Right lobe of liver (tissue), 6 donors: Measurements from ENCODE around the gene KIR2DL1. TPM values are rescaled to one million over a fixed set of nuclear protein-coding genes. Genes with fewer than 3 reads are reported as not detected.

ENCODE experiments used
- ATAC-seq, 4 donors: fragments of 200-7000 bp; cut with Tn5 transposase; one replicate each; pipeline ENCODE4 v1.9.1; 2020; ENCODE audit warnings: mild to moderate bottlenecking in 4 of 4, moderate library complexity in 4 of 4
- DNase-seq, 3 donors: peaks; one replicate each; pipeline ENCODE4 v3.0.0-alpha.2; 2020
- H3K27ac ChIP-seq, 3 donors: fragments of 200-600 bp; one replicate each; pipeline ENCODE4 v1.8.0; 2022
- H3K27me3 ChIP-seq, 2 donors: fragments of 200-600 bp; one replicate each; pipeline ENCODE4 v1.8.0; 2022
- H3K36me3 ChIP-seq, 4 donors: fragments of 200-600 bp; sonication (generic) in 1 of 4; one replicate each; pipeline versions ENCODE4 v1.5.1 to v1.8.0; 2017 to 2022; ENCODE audit warnings: control low read depth in 1 of 4
- H3K4me1 ChIP-seq, 4 donors: fragments of 200-600 bp; sonication (generic) in 1 of 4; one replicate each; pipeline versions ENCODE4 v1.5.1 to v1.8.0; 2017 to 2022; ENCODE audit warnings: control low read depth in 1 of 4
- H3K4me3 ChIP-seq, 3 donors: fragments of 200-600 bp; one replicate each; pipeline ENCODE4 v1.8.0; 2022
- H3K9me3 ChIP-seq, 4 donors: fragments of 200-600 bp; sonication (generic) in 1 of 4; one replicate each; pipeline versions ENCODE4 v1.5.1 to v1.8.0; 2017 to 2022; ENCODE audit warnings: control low read depth in 1 of 4
- CTCF ChIP-seq, 4 donors: fragments of 200-600 bp in 3 of 4; fragments of 450-650 bp in 1 of 4; IDR thresholded peaks; one replicate each; pipeline versions ENCODE4 v1.5.1 to v1.8.0; 2016 to 2022; ENCODE audit warnings: antibody characterized with exemption in 4 of 4, mild to moderate bottlenecking in 2 of 4
- POLR2A ChIP-seq: fragments of 450-650 bp; IDR thresholded peaks from one replicate; pipeline ENCODE4 v1.6.1; 2017; ENCODE audit warnings: antibody characterized with exemption, mild to moderate bottlenecking
- WGBS: methylation state at CpG from one replicate; pipeline ENCODE4 v1.1.6; 2018; ENCODE audit warnings: low coverage, low lambda C conversion rate; ENCODE audit not compliant: insufficient coverage; ENCODE audit errors: missing lambda C conversion rate; 5-methylcytosine and 5-hydroxymethylcytosine counted together
- intact Hi-C, 2 donors: fragments of 100-400 bp; cut with DNase I; formaldehyde crosslinking; loops; one replicate each; pipeline versions ENCODE4 v1.11.2 to v1.14.1; 2022
- total RNA-seq, 6 experiments: library from RNA; depleted of rRNA in 2 of 6; stranded (reverse); fragments of >200 nt in 2 of 6; fragmentation: NEBNext Ultra II Directional in 3 of 6; extraction: Animal tissue kit (Norgen Biotek cat#: 25700) in 3 of 6; gene quantifications; one replicate each; pipeline versions ENCODE4 v1.1.0 to v1.2.4, GENCODE V29; 2016 to 2023
- donor health status: DM: no; HTN: yes; CAD: no.
- donor health status: DM: no; HTN: no; CAD: no.
- donor health status: DM: no; HTN: no; CAD: no.
- donor health status: DM: no; HTN: yes; CAD: no.
- donor health status: DM: no; HTN: yes; CAD: no.

The KIR2DL1 gene
- total RNA-seq, 6 experiments from 2014 or later = 0.18 TPM; not detected in 5

DNA sequence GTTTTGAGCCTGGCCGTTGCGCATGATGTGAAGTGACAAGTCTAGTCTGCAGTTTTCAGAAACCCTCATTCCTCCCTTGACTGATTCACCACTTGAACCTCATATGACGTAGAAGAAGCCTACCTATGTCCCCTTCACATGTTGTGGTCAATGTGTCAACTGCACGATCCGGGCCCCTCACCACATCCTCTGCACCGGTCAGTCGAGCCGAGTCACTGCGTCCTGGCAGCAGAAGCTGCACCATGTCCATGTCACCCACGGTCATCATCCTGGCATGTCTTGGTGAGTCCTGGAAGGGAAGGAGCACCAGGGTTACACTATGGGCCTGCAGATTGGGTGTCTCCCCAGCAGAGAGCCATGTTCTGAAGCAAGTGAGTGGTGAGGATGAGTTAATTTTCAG lies 33.8 kb downstream of the KIR2DL1 start, which contains the start of gene KIR2DL4:
Gene KIR2DL4, plus strand, starts transcription at position 201 of the 400 bp plus-strand sequence. Its CDS starts 42 bp downstream, at position 243.
- ATAC-seq (peak in 2 of 4 donors; percentile 19 to 22), DNase-seq (no peak)
- WGBS = 53% methylated on average over 9 of the region's 10 CpGs
- Histone ChIP-seq H3K27ac (no peak within 1 kb of the TSS), H3K4me1 (no peaks in the 10 kb centered on the region), H3K36me3 (no peaks in the 10 kb centered on the region), H3K27me3 (no peaks in the 10 kb centered on the region), H3K4me3 (no peak within 1 kb of the TSS), H3K9me3 (no peaks in the 10 kb centered on the region)
- TF ChIP-seq CTCF (IDR thresholded peaks at IDR 0.05) (no peak), POLR2A (no peak)
- intact Hi-C loops = no loop called here

DNA sequence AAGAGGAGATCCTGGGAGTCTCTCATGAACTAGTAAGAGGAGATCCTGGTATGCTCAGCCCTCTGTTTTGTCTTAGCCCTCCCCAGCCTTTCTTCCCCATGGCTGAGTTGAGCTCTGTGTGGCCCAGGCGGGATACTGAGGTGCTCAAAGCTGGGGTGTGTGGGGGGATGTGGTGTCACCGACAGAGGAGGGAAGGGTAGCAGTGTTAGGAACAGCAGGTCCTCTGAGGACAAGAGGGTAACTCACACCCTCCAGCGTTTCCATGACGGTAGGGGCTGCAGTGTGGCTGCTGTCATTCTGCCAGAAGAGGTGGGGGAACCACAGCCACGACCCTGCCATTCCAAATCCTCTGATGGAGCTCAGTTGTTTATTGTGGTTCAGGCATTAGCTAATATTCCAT lies 34.5 kb downstream of the KIR2DL1 start:
- ATAC-seq (peak in 1 of 4 donors; percentile 52), DNase-seq (no peak)
- WGBS = 40% methylated on average over 1 of the region's 5 CpGs
- Histone ChIP-seq H3K27me3 (no peaks in the 10 kb centered on the region), H3K4me3 (no peak overlapping the region), H3K9me3 (no peaks in the 10 kb centered on the region), H3K27ac (no peak overlapping the region), H3K4me1 (no peaks in the 10 kb centered on the region), H3K36me3 (no peaks in the 10 kb centered on the region)
- intact Hi-C loops = no loop called here
- TF ChIP-seq POLR2A (no peak), CTCF (IDR thresholded peaks at IDR 0.05) (no peak)

DNA sequence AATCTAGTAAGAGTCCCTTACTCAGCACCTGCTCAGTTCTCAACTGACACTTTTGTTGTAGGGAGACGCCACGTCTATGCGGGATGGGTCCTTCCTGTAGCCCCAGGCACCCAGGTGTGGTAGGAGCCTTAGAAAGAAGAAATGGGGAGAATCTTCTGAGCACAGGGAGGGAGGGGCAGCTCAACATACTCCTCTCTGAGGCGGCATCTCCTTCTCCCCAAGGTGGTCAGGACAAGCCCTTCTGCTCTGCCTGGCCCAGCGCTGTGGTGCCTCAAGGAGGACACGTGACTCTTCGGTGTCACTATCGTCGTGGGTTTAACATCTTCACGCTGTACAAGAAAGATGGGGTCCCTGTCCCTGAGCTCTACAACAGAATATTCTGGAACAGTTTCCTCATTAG lies 35.0 kb downstream of the KIR2DL1 start:
- Histone ChIP-seq H3K36me3 (no peaks in the 10 kb centered on the region), H3K4me1 (no peaks in the 10 kb centered on the region), H3K27ac (no peak overlapping the region), H3K4me3 (no peak overlapping the region), H3K9me3 (no peaks in the 10 kb centered on the region), H3K27me3 (no peaks in the 10 kb centered on the region)
- no peak for ATAC-seq
- no peak for TF ChIP-seq CTCF (IDR thresholded peaks at IDR 0.05)
- TF ChIP-seq POLR2A = no peak
- 89% methylated on average over 4 of the region's 10 CpGs for WGBS
- no peak for DNase-seq
- intact Hi-C loops = no loop called here

GRCh38 chr19:54805665-54806515 lies 36.3 kb downstream of the KIR2DL1 start:
- intact Hi-C loops = no loop called here
- no peak for ATAC-seq

More at GRCh38 chr19:54805665-54806515, 36.3 kb downstream of the KIR2DL1 start:
- no peaks in the 10 kb centered on the region for H3K36me3 ChIP-seq
- 18% methylated on average over 3 of the region's 14 CpGs for WGBS
- no peak for DNase-seq
- TF ChIP-seq CTCF (IDR thresholded peaks at IDR 0.05) (no peak), POLR2A (no peak)
- H3K4me1 ChIP-seq = no peaks in the 10 kb centered on the region
- no peaks in the 10 kb centered on the region for H3K9me3 ChIP-seq
- no peaks in the 10 kb centered on the region for H3K27me3 ChIP-seq
- no peak overlapping the region for H3K27ac ChIP-seq
- no peak overlapping the region for H3K4me3 ChIP-seq
